HG03354 (cell line): ENCODE measurements around the gene PGP.
"Not testable (repeated sequence)": the region's sequence is repeated elsewhere in the genome, so short reads cannot be mapped to it uniquely, and the experiment has no call there.

Experiments used
- ATAC-seq: cut with Tn5 transposase; IDR thresholded peaks from one replicate; pipeline ENCODE4 v1.9.1; 2021; ENCODE audit warnings: mild to moderate bottlenecking; ENCODE audit not compliant: unreplicated experiment, poor library complexity, severe bottlenecking

PGP gene

DNA sequence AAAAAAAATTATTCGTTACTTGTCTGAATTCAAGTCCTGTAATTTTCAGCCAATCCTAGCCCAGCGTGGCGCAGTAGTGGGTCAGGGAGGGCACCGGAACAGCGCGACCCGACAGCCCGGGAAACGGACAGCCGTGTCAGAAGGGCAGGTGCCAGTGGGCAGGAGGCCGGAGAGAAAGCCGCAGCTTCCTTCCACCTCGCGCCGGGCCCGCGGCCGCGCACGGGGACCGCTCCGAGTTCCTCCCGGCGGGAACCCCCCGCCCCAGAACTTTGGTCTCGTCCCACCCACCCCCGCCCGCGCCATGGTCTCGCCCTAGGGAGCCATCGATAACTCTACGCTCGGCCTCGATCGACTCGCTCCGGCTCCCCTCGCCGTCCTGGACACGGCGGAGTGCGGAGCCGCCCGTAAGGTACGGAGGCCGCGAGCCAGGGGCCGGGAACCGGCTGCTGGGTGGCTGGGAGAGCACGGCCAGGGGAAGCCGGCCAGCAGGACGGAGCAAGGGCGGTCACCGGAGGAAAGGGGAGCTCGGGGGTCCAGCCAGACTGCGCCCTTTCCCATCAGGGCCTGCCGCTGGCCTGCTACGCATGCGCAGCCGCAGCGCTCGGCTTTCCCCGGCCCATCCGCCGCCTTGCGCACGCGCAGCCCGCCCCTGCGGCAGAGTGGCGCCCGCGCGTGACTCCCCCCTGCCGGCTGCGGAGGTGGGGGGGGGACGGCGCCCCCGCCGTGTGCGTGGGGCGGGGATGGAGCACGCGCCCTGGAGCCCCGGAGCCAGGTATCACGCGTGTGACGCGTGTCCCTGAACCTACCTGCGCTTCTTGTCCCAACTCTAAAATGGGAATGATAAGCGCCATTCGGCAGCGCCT is 9.3 kb downstream of the PGP start, which contains the start of gene MLST8:
MLST8 (plus strand) TSS at position 351 of the 863 bp plus-strand sequence. CDS start 632 bp downstream, outside the sequence.
- peak; percentile 73 for ATAC-seq

DNA sequence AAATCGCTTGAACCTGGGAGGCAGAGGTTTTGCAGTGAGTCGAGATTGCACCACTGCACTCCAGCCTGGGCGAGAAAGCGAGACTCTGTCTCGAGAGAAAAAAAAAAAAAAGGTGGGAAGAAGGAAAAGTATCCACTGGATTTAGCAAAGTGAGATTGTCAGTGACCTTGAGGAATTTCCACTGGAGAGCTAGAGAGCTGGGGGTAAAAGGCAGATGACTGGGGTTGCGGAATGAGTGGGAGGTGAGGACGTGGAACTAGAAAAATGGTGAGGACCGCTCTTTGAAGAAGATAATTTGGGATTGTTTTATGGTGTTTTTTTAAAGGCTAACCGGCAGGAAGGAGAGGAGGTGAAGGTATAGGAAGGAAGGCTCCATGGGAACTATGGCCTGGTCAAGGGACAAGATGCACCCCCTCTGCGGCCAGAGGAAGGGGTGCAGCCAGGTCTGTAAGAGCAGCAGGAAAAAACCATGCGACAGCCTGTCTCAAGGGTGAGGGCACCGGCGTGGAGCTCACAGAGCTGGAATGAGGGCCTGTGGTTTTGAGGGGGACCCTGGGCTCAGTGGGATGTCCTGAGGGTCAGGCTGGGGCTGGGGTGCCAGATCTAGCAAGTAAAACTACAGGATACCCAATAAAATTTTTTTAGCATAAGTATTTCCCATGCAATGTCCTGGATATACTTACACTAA is 10.1 kb downstream of the PGP start:
- ATAC-seq = no peak

DNA sequence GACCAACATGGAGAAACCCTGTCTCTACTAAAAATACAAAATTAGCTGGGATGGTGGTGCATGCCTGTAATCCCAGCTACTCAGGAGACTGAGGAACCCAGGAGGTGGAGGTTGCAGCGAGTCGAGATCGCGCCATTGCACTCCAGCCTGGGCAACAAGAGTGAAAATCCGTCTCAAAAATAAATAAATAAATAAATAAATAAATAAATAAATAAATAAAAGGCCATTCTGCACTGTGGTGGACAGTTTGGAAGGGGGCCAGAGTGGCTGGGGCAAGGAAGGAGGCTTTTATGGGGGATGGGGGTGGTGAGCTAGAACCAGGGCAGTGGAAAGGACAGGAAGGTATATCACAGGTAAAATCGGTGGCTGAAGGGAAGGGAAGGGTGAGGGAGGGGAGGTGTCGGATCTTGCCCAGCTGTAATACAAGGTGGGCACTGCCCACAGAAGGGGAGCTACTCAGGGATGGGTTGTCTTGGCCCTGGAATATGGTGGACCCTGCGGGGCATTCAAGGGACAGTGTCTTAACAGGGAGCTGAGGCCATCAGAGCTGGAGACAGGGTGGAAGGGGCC is 11.4 kb downstream of the PGP start:
- ATAC-seq = not testable (repeated sequence)

- ATAC-seq = no peak
These were observed 14.3 kb downstream of the PGP start for GRCh38 chr16:2200313-2200712.

DNA sequence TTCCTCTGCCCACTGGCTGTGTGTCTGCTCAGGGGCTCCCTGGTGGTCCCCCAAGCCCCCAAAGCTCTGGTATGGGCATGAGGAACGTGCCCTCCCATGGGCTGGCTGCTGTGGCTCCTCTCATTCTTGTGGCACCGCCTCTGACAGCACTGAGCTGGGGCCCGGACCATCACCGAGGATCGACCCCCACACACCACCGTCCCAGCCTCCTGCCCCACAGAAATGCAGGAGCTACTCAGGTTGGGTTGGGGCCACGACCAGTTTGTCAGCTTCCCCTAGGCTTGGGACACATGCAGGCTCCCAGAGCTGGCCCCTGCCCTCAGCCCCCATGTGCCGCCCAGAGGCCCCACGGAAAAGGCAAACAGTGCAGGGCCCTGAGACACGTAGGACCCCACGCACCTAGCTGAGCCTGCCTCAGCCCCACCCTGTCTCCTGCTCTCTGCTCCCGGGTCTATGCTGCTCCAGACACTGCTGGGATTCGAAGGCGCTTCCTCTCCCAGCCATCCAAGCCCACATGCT is 15.0 kb downstream of the PGP start:
- ATAC-seq = no peak

GRCh38 chr16:2199095-2199494 is 15.5 kb downstream of the PGP start:
- ATAC-seq = no peak

- no peak for ATAC-seq
These were observed 16.4 kb downstream of the PGP start for GRCh38 chr16:2198283-2198682.

DNA sequence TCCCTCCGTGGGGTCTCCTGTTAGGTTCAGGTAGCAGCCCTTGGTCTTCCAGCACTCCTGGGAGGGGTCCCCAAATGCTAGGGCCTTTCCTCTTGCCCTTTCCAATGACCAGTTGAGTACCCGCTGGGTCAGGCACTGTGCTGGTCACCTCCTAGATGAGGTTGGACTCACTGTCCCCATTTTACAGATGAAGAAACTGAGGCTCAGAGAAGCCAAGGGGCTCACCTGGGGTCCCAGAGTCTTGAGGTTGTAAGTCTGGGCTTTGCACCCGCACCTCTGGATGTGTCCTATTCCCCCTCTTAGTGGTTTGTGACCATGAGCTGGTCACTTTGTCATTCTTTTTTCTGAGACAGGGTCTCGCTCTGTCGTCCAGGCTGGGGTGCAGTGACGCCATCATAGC is 16.9 kb downstream of the PGP start:
- no peak for ATAC-seq

DNA sequence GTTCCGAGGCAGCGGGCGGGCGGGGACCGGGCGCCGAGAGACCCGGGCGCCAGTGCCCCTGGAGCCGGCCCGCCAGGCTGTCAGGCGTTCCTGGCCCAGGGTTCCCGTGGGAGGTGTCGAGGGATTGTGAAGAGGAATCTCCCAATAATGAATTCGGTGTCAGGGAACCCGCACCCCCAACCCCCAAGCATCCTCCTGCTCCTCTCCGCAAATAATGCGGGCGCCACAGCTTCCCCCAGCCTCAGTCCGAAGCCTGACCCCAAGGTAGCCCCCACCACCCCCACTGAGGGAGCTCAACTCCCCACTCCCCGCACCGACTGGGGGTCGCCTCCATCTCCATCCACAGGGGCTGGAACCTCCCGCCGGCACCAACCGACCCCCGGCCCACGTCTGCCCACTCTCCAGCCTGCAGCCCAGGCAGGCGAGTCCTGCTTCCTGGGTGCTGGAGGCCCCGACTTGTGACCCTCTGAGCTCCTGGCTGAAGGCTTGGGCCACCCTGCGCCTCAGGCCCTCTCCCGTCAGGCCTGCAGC is 17.6 kb downstream of the PGP start:
- no peak for ATAC-seq

GRCh38 chr16:2196162-2196980 is 18.3 kb downstream of the PGP start, which contains the start of gene CASKIN1:
TSS of gene CASKIN1 (minus strand) at chr16:2196605. CDS start at chr16:2196432, 173 bp downstream.
- no peak for ATAC-seq

- no peak for ATAC-seq
These were observed 19.1 kb downstream of the PGP start for GRCh38 chr16:2195322-2196161.

GRCh38 chr16:2194852-2195321 is 19.8 kb downstream of the PGP start:
- ATAC-seq = no peak

DNA sequence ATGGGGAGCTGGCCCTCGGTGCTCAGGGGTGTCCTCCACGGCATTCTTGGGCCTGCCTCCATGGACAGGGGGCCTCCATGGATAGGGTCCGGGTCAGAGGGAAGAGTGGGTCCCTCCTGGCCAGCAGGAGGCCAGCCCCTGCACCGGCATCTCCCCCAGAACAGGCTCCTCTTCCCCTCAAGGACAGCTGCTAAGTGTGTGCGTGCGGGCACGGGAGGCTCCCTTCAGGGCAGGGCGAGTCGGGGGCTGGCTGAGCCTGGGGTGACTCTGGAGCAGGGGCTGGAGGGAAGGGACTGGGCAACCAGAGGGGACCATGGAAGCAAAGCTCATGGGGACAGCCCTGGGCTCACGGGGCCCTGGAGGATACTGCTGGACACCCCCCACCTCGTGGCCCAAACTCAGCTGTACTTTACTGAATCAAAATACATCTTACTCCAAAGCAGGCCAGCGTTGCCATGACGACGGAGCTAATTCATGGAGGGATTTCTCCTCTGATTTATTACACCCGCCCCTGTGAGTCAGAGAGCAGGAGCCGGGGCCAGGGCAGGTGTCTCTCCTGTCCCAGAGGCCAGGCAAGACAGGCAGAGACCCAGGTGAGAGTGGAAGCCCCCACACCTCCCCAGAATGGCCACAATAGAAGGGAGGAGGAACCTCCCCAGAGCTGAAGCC is 20.3 kb downstream of the PGP start:
- ATAC-seq = no peak

GRCh38 chr16:2191446-2191706 is 23.3 kb downstream of the PGP start:
- ATAC-seq = no peak

DNA sequence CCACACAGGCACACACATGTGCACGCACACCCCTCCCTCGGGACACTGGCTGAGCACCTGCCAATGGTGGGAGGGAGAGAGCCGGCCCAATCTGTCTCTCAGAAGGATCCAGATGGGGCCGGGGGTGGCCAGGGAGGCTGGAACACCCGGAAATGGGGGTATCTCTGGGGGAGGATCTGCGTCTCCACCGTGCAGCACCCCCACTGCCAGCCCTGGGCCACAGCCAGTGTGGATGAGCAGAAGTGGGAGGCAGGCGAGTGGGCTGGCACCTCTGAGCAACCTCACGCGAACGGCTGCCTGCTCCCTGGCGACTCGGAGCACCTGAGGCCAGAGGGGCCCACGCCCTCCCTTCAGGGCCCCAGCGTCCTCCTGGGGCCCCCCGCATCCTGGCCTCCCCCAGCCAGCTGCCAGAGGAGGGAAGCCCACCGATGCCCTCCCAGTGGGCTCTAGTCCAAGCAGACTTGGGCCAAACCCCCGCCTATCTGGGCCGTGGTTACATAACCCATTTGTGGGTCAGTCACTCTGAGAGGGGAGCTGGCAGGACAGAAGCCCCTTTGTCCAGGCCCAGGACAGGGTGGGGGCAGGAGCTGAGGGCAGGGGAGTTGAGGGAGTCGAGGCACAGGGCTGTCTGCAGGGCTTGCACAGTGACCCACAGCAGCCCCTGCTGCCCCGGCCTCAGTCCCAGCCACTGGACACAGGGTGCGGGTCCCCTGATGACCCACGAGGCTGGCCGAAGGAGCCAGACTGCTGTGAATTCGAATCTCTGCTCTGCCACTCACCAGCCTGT is 23.8 kb downstream of the PGP start:
- no peak for ATAC-seq

GRCh38 chr16:2190002-2190658 is 24.5 kb downstream of the PGP start:
- ATAC-seq = no peak
